Stimulated activated naive CD8-positive, alpha-beta T cell treated with anti-CD3 and anti-CD28 coated beads, Interleukin-15, amount 100 ng/mL, for 72 hours (primary cell): ENCODE data around the gene ACACA.
A peak's percentile ranks its signal among the peaks of the same experiment; 100 is the strongest.
"Not testable (repeated sequence)": the region's sequence is repeated elsewhere in the genome, so short reads cannot be mapped to it uniquely, and the experiment has no call there.

ENCODE experiments used
- ATAC-seq: fragments of 150-1000 bp; cut with Tn5 transposase; 2 replicates; pipeline ENCODE4 v1.10.0; 2021; ENCODE audit warnings: mild to moderate bottlenecking, moderate library complexity
- DNase-seq, 2 donors: peaks; one replicate each; pipeline ENCODE4 v3.0.0; 2021 to 2022
- H3K27ac Mint-ChIP-seq, 2 donors: one replicate each; pipeline ENCODE4 v1.8.0; 2022; ENCODE audit warnings: mild to moderate bottlenecking in 2 of 2, mixed read lengths in 2 of 2, moderate library complexity in 2 of 2
- H3K27me3 Mint-ChIP-seq: one replicate; pipeline ENCODE4 v1.8.0; 2022; ENCODE audit warnings: mixed read lengths
- H3K4me1 Mint-ChIP-seq: one replicate; pipeline ENCODE4 v1.8.0; 2022; ENCODE audit warnings: mild to moderate bottlenecking, mixed read lengths
- H3K4me3 Mint-ChIP-seq, 2 donors: one replicate each; pipeline ENCODE4 v1.8.0; 2022; ENCODE audit warnings: mild to moderate bottlenecking in 2 of 2, mixed read lengths in 2 of 2, moderate library complexity in 1 of 2
- H3K9me3 Mint-ChIP-seq, 2 donors: one replicate each; pipeline ENCODE4 v1.8.0; 2022; ENCODE audit warnings: mixed read lengths in 2 of 2

ACACA gene

GRCh38 chr17:37170881-37171425 is 235.7 kb downstream of the ACACA start:
- ATAC-seq: no peak
- no peak for DNase-seq
- H3K27me3 Mint-ChIP-seq: no peaks in the 10 kb centered on the region
- H3K27ac Mint-ChIP-seq: no peak overlapping the region
- H3K9me3 Mint-ChIP-seq: no peaks in the 10 kb centered on the region
- no peak overlapping the region for H3K4me3 Mint-ChIP-seq
- no peaks in the 10 kb centered on the region for H3K4me1 Mint-ChIP-seq

GRCh38 chr17:37168731-37169353 is 237.8 kb downstream of the ACACA start:
- ATAC-seq: no peak
- H3K27me3 Mint-ChIP-seq: no peaks in the 10 kb centered on the region

GRCh38 chr17:37167756-37168155 is 238.9 kb downstream of the ACACA start:
- Mint-ChIP-seq H3K9me3 (no peaks in the 10 kb centered on the region), H3K4me1 (no peaks in the 10 kb centered on the region), H3K27ac (no peak overlapping the region), H3K4me3 (no peak overlapping the region), H3K27me3 (no peaks in the 10 kb centered on the region)
- no peak for ATAC-seq
- no peak for DNase-seq

More at GRCh38 chr17:37168731-37169353, 237.8 kb downstream of the ACACA start:
- Mint-ChIP-seq H3K27ac (no peak overlapping the region), H3K9me3 (no peaks in the 10 kb centered on the region), H3K4me3 (no peak overlapping the region), H3K4me1 (no peaks in the 10 kb centered on the region)
- no peak for DNase-seq

GRCh38 chr17:37164057-37164456 is 242.6 kb downstream of the ACACA start:
- no peaks in the 10 kb centered on the region for H3K9me3 Mint-ChIP-seq
- no peak overlapping the region for H3K4me3 Mint-ChIP-seq
- no peaks in the 10 kb centered on the region for H3K27me3 Mint-ChIP-seq
- ATAC-seq: no peak
- no peaks in the 10 kb centered on the region for H3K4me1 Mint-ChIP-seq
- no peak for DNase-seq
- no peak overlapping the region for H3K27ac Mint-ChIP-seq

- Mint-ChIP-seq H3K27me3 (no peaks in the 10 kb centered on the region), H3K4me3 (no peak overlapping the region), H3K4me1 (no peaks in the 10 kb centered on the region), H3K27ac (no peak overlapping the region), H3K9me3 (no peaks in the 10 kb centered on the region)
- ATAC-seq (no peak), DNase-seq (no peak)
Observed at GRCh38 chr17:37162800-37163199, 243.8 kb downstream of the ACACA start.

GRCh38 chr17:37160944-37161343 is 245.7 kb downstream of the ACACA start:
- Mint-ChIP-seq H3K9me3 (no peaks in the 10 kb centered on the region), H3K27me3 (no peaks in the 10 kb centered on the region), H3K27ac (no peak overlapping the region), H3K4me3 (no peak overlapping the region), H3K4me1 (no peaks in the 10 kb centered on the region)
- no peak for DNase-seq
- no peak for ATAC-seq

- no peak for ATAC-seq
- H3K27ac Mint-ChIP-seq: peak overlapping the region in 1 of 2 donors; percentile 2
- H3K9me3 Mint-ChIP-seq: no peaks in the 10 kb centered on the region
- no peak overlapping the region for H3K4me3 Mint-ChIP-seq
- no peaks in the 10 kb centered on the region for H3K4me1 Mint-ChIP-seq
- DNase-seq: no peak
- H3K27me3 Mint-ChIP-seq: no peaks in the 10 kb centered on the region
Observed at GRCh38 chr17:37158290-37158689, 248.3 kb downstream of the ACACA start.

- no peaks in the 10 kb centered on the region for H3K27me3 Mint-ChIP-seq
- H3K4me3 Mint-ChIP-seq: no peak overlapping the region
- ATAC-seq: no peak
- peaks cover 6% of the 10 kb centered on the region for H3K4me1 Mint-ChIP-seq
- no peak overlapping the region for H3K27ac Mint-ChIP-seq
- DNase-seq: no peak
- H3K9me3 Mint-ChIP-seq: no peaks in the 10 kb centered on the region
Observed at GRCh38 chr17:37148156-37148555, 258.5 kb downstream of the ACACA start.

GRCh38 chr17:37147301-37147812 is 259.3 kb downstream of the ACACA start:
- Mint-ChIP-seq H3K4me3 (no peak overlapping the region), H3K27me3 (no peaks in the 10 kb centered on the region), H3K27ac (no peak overlapping the region), H3K9me3 (no peaks in the 10 kb centered on the region), H3K4me1 (peaks cover 6% of the 10 kb centered on the region)
- no peak for ATAC-seq
- no peak for DNase-seq

GRCh38 chr17:37146086-37147064 is 260.3 kb downstream of the ACACA start:
- ATAC-seq (no peak), DNase-seq (no peak)
- no peak overlapping the region for H3K4me3 Mint-ChIP-seq
- H3K4me1 Mint-ChIP-seq: peaks cover 6% of the 10 kb centered on the region
- H3K9me3 Mint-ChIP-seq: no peaks in the 10 kb centered on the region
- H3K27ac Mint-ChIP-seq: no peak overlapping the region
- H3K27me3 Mint-ChIP-seq: no peaks in the 10 kb centered on the region

GRCh38 chr17:37144075-37144701 is 262.4 kb downstream of the ACACA start:
- no peak for ATAC-seq
- Mint-ChIP-seq H3K27me3 (no peaks in the 10 kb centered on the region), H3K27ac (no peak overlapping the region), H3K4me1 (peaks cover 6% of the 10 kb centered on the region), H3K4me3 (no peak overlapping the region), H3K9me3 (no peaks in the 10 kb centered on the region)
- no peak for DNase-seq

- DNase-seq, H3K4me1 Mint-ChIP-seq, H3K9me3 Mint-ChIP-seq, H3K27ac Mint-ChIP-seq, H3K27me3 Mint-ChIP-seq, H3K4me3 Mint-ChIP-seq, ATAC-seq: not testable (repeated sequence)
Observed at GRCh38 chr17:37143558-37143957, 263.1 kb downstream of the ACACA start.

- Mint-ChIP-seq H3K9me3 (no peaks in the 10 kb centered on the region), H3K4me1 (peaks cover 5% of the 10 kb centered on the region), H3K27ac (no peak overlapping the region), H3K4me3 (no peak overlapping the region), H3K27me3 (no peaks in the 10 kb centered on the region)
- ATAC-seq: no peak
- no peak for DNase-seq
Observed at GRCh38 chr17:37142294-37142896, 264.2 kb downstream of the ACACA start.

GRCh38 chr17:37138571-37139120 is 268.0 kb downstream of the ACACA start:
- Mint-ChIP-seq H3K27me3 (no peaks in the 10 kb centered on the region), H3K4me1 (no peaks in the 10 kb centered on the region), H3K9me3 (no peaks in the 10 kb centered on the region), H3K4me3 (no peak overlapping the region), H3K27ac (no peak overlapping the region)
- ATAC-seq (no peak), DNase-seq (no peak)

GRCh38 chr17:37137906-37138514 is 268.6 kb downstream of the ACACA start:
- no peak for DNase-seq
- no peak overlapping the region for H3K4me3 Mint-ChIP-seq
- ATAC-seq: no peak
- no peaks in the 10 kb centered on the region for H3K4me1 Mint-ChIP-seq
- H3K27me3 Mint-ChIP-seq: no peaks in the 10 kb centered on the region
- no peaks in the 10 kb centered on the region for H3K9me3 Mint-ChIP-seq
- no peak overlapping the region for H3K27ac Mint-ChIP-seq
